H1 (cell line): Measurements from ENCODE around the gene BCAP31. TPM values are rescaled to one million over a fixed set of nuclear protein-coding genes. Genes with fewer than 3 reads are reported as not detected.

Experiments
- CTCF ChIA-PET: fragments of 300-600 bp; sonication (Branson Sonifier 250); formaldehyde crosslinking; loops from one replicate; lab custom pipeline; 2021; ENCODE audit not compliant: partially characterized antibody; lab: Charles Lee
- POLR2A ChIA-PET: fragments of 300-600 bp; sonication (Branson Sonifier 250); formaldehyde crosslinking; loops from one replicate; lab custom pipeline; 2021; ENCODE audit warnings: inconsistent platforms; ENCODE audit not compliant: partially characterized antibody; lab: Charles Lee
- DNase-seq, 2 experiments: peaks; one replicate each; pipeline versions ENCODE4 v3.0.0 to v3.0.0-alpha.2; 2010 to 2022; ENCODE audit warnings: low spot score in 2 of 2, low read depth in 1 of 2, mixed read lengths in 1 of 2
- FAIRE-seq: peaks from 2 replicates; lab custom pipeline; 2011; peaks lifted over from hg19 to GRCh38; lab: Jason Lieb, UNC
- H2AFZ ChIP-seq: 2 replicates; pipeline ENCODE4 v1.8.1; 2012; ENCODE audit warnings: low read length, inconsistent platforms
- H2AK5ac ChIP-seq: 2 replicates; pipeline ENCODE4 v1.6.1; 2013; ENCODE audit warnings: low read depth, low read length
- H2BK120ac ChIP-seq: replicated peaks from 2 replicates; pipeline ENCODE3; 2013; ENCODE audit warnings: low read depth, low read length, inconsistent platforms
- H2BK12ac ChIP-seq: 2 replicates; pipeline ENCODE4 v1.6.1; 2013; ENCODE audit warnings: low read depth, low read length
- H2BK15ac ChIP-seq: 2 replicates; pipeline ENCODE4 v1.6.1; 2013; ENCODE audit warnings: low read length
- H2BK20ac ChIP-seq: 2 replicates; pipeline ENCODE4 v1.6.1; 2013; ENCODE audit warnings: low read length
- H2BK5ac ChIP-seq: 2 replicates; pipeline ENCODE4 v1.6.1; 2013; ENCODE audit warnings: low read depth, low read length
- H3K14ac ChIP-seq: 2 replicates; pipeline ENCODE4 v1.6.1; 2013; ENCODE audit warnings: inconsistent platforms; ENCODE audit not compliant: insufficient read length
- H3K18ac ChIP-seq: 2 replicates; pipeline ENCODE4 v1.6.1; 2013; ENCODE audit warnings: low read length; ENCODE audit errors: extremely low read depth
- H3K23ac ChIP-seq: 2 replicates; pipeline ENCODE4 v1.6.1; 2013; ENCODE audit warnings: inconsistent platforms; ENCODE audit not compliant: insufficient read length
- H3K23me2 ChIP-seq: 2 replicates; pipeline ENCODE4 v1.6.1; 2013; ENCODE audit warnings: low read depth, low read length
- H3K27ac ChIP-seq: 2 replicates; pipeline ENCODE4 v1.6.1; 2011; ENCODE audit warnings: low read depth, low read length, inconsistent platforms
- H3K27me3 ChIP-seq, 4 experiments: replicated peaks in 1 of 4; 1 replicate in 1 of 4; 2 replicates in 3 of 4; pipeline versions ENCODE4 v1.6.1 to v1.8.1; 2011 to 2013; ENCODE audit warnings: low read length in 3 of 4, mild to moderate bottlenecking in 3 of 4, inconsistent platforms in 2 of 4, mixed read lengths in 2 of 4, moderate library complexity in 1 of 4; ENCODE audit not compliant: control insufficient read depth in 3 of 4, insufficient read depth in 3 of 4; ENCODE audit errors: extremely low read depth in 1 of 4
- H3K36me3 ChIP-seq, 4 experiments: 2 replicates each; pipeline versions ENCODE4 v1.6.1 to v1.8.1; 2011 to 2013; ENCODE audit warnings: mild to moderate bottlenecking in 4 of 4, low read length in 3 of 4, moderate library complexity in 2 of 4, control low read depth in 1 of 4, inconsistent platforms in 1 of 4; ENCODE audit not compliant: insufficient read depth in 4 of 4, control insufficient read depth in 2 of 4
- H3K4ac ChIP-seq: replicated peaks from 2 replicates; pipeline ENCODE3; 2013; ENCODE audit warnings: low read length, low read depth, mixed read lengths, inconsistent platforms; ENCODE audit not compliant: insufficient read length
- H3K4me1 ChIP-seq, 4 experiments: replicated peaks in 1 of 4; 1 replicate in 1 of 4; 2 replicates in 3 of 4; pipeline versions ENCODE4 v1.6.1 to v1.8.1; 2011 to 2013; ENCODE audit warnings: low read length in 3 of 4, inconsistent platforms in 2 of 4, mixed read lengths in 1 of 4; ENCODE audit not compliant: insufficient read depth in 4 of 4, control insufficient read depth in 3 of 4
- H3K4me2 ChIP-seq, 2 experiments: 2 replicates each; pipeline versions ENCODE4 v1.6.1 to v1.8.1; 2011 to 2013; ENCODE audit warnings: low read depth in 2 of 2, low read length in 2 of 2, control low read depth in 1 of 2, inconsistent platforms in 1 of 2, mild to moderate bottlenecking in 1 of 2; ENCODE audit not compliant: insufficient read depth in 1 of 2
- H3K4me3 ChIP-seq, 4 experiments: fragments of 200-600, 300-600 bp in 1 of 4; sonication (generic), shearing (Covaris generic), sonication (Bioruptor Twin) in 1 of 4; 2 replicates each; pipeline versions ENCODE4 v1.5.1 to v1.8.1; 2011 to 2016; ENCODE audit warnings: low read length in 4 of 4, low read depth in 3 of 4, control low read depth in 2 of 4, inconsistent platforms in 2 of 4, mild to moderate bottlenecking in 2 of 4, mixed read lengths in 1 of 4, moderate library complexity in 1 of 4; ENCODE audit not compliant: insufficient read depth in 2 of 4; ENCODE audit errors: extremely low read depth in 1 of 4
- H3K56ac ChIP-seq: replicated peaks from 2 replicates; pipeline ENCODE3; 2013; ENCODE audit warnings: low read depth, mild to moderate bottlenecking, mixed read lengths, low read length, inconsistent platforms; ENCODE audit not compliant: insufficient read length
- H3K79me1 ChIP-seq: 2 replicates; pipeline ENCODE4 v1.6.1; 2013; ENCODE audit warnings: low read depth, low read length, control low read depth
- H3K79me2 ChIP-seq, 2 experiments: 2 replicates each; pipeline versions ENCODE4 v1.6.1 to v1.8.1; 2012 to 2013; ENCODE audit warnings: low read length in 2 of 2, mild to moderate bottlenecking in 2 of 2, inconsistent platforms in 1 of 2; ENCODE audit not compliant: insufficient read depth in 2 of 2, control insufficient read depth in 1 of 2
- H3K9ac ChIP-seq, 4 experiments: replicated peaks in 1 of 4; 1 replicate in 1 of 4; 2 replicates in 3 of 4; pipeline versions ENCODE4 v1.6.1 to v1.8.1; 2011 to 2013; ENCODE audit warnings: low read depth in 3 of 4, low read length in 3 of 4, control low read depth in 2 of 4, mild to moderate bottlenecking in 2 of 4, moderate library complexity in 2 of 4, inconsistent platforms in 1 of 4; ENCODE audit errors: extremely low read depth in 1 of 4
- H3K9me3 ChIP-seq, 2 experiments: 2 replicates each; pipeline versions ENCODE4 v1.6.1 to v1.8.1; 2012 to 2013; ENCODE audit warnings: mild to moderate bottlenecking in 2 of 2, moderate library complexity in 2 of 2, control low read depth in 1 of 2, inconsistent platforms in 1 of 2, low read depth in 1 of 2, low read length in 1 of 2, mixed read lengths in 1 of 2; ENCODE audit not compliant: insufficient read depth in 2 of 2
- H4K20me1 ChIP-seq, 2 experiments: replicated peaks in 1 of 2; 2 replicates each; pipeline versions ENCODE3 to v1.8.1; 2011 to 2013; ENCODE audit warnings: inconsistent platforms in 2 of 2, low read length in 2 of 2, mild to moderate bottlenecking in 1 of 2; ENCODE audit not compliant: insufficient read depth in 2 of 2, control insufficient read depth in 1 of 2
- H4K5ac ChIP-seq: 2 replicates; pipeline ENCODE4 v1.6.1; 2013; ENCODE audit warnings: low read length, low read depth, mixed read lengths, inconsistent platforms; ENCODE audit not compliant: insufficient read length
- H4K8ac ChIP-seq: 2 replicates; pipeline ENCODE4 v1.8.0; 2013; ENCODE audit warnings: mild to moderate bottlenecking, moderate library complexity, low read length, inconsistent platforms; ENCODE audit not compliant: insufficient read depth; ENCODE audit errors: extremely low read depth
- H4K91ac ChIP-seq: replicated peaks from 2 replicates; pipeline ENCODE3; 2013; ENCODE audit warnings: low read length, mixed read lengths, inconsistent platforms; ENCODE audit not compliant: insufficient read length
- BACH1 ChIP-seq: IDR thresholded peaks from 2 replicates; pipeline ENCODE4 v1.6.1; 2012; ENCODE audit warnings: low read length, improper control_type of control experiment
- BCL11A ChIP-seq, 2 experiments: IDR thresholded peaks; one replicate each; pipeline ENCODE4 v1.6.1; 2011; ENCODE audit warnings: low read depth in 2 of 2, low read length in 2 of 2, mild to moderate bottlenecking in 2 of 2
- POU5F1 ChIP-seq: IDR thresholded peaks from 2 replicates; pipeline ENCODE4 v1.6.1; 2011; ENCODE audit warnings: low read depth, mild to moderate bottlenecking, low read length, moderate library complexity
- SIRT6 ChIP-seq: IDR thresholded peaks from one replicate; pipeline ENCODE4 v1.7.1; 2012; ENCODE audit warnings: low read length, inconsistent platforms
- SP1 ChIP-seq: IDR thresholded peaks from 2 replicates; pipeline ENCODE4 v1.6.1; 2011; ENCODE audit warnings: low read depth, low read length
- TBP ChIP-seq: IDR thresholded peaks from 2 replicates; pipeline ENCODE4 v1.6.1; 2011; ENCODE audit warnings: low read depth, low read length, improper control_type of control experiment
- WGBS, 2 experiments: shearing (Covaris generic) in 1 of 2; methylation state at CpG; one replicate each; pipeline versions ENCODE4 v1.1.6 to v1.1.7; 2013 to 2015; ENCODE audit warnings: low lambda C conversion rate in 2 of 2, mixed read lengths in 2 of 2, inconsistent platforms in 1 of 2, low coverage in 1 of 2, missing lambda C conversion rate in 1 of 2; ENCODE audit not compliant: insufficient replicate concordance in 2 of 2, insufficient coverage in 1 of 2, insufficient read length in 1 of 2; ENCODE audit errors: extremely low coverage in 1 of 2, missing lambda C conversion rate in 1 of 2; 5-methylcytosine and 5-hydroxymethylcytosine counted together
- polyA plus RNA-seq, 7 experiments: library from polyadenylated mRNA; depleted of rRNA in 3 of 7; stranded (reverse) in 5 of 7; unstranded in 2 of 7; fragments of >200 nt in 5 of 7; fragments of 200-250 nt in 2 of 7; gene quantifications; 1 replicate in 5 of 7; 2 replicates in 1 of 7; 4 replicates in 1 of 7; pipeline versions ENCODE4 v1.2.1 to v1.2.3, GENCODE V29; 2011 to 2013; ENCODE audit warnings: missing spikeins in 2 of 7, mixed read lengths in 2 of 7
- total RNA-seq: library from RNA; stranded (reverse); fragmentation: NEBNext Ultra II Directional; extraction: Animal tissue kit (Norgen Biotek cat#: 25700); gene quantifications from 2 replicates; pipeline ENCODE4 v1.2.1, GENCODE V29; 2021

The BCAP31 gene
- total and polyA plus RNA-seq, 2 of the 8 experiments (the other 6 are each of a cell fraction or from before 2014, with no cell fraction given): 136 to 159 TPM

DNA sequence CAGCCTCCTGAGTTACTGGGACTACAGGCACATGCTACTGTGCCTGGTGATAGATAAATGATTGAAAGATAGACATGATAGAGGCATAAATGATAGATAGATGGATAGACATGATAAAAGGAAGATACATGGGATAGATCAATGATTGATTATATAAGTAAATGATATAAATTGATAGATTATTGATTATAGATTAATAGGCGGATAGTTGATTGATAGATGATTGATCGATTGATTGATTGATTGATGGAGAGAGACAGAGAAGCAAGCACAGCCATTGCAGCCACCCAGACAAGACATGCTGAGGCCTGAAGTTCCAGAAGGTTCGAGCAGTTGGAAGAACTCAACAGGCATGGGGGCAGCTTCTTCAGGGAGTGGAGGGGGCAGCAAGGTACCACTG is 22.2 kb upstream of the BCAP31 start:
- no peak overlapping the region for H4K8ac ChIP-seq
- no peaks in the 10 kb centered on the region for H3K36me3 ChIP-seq
- CTCF ChIA-PET: interaction anchor here (1.0 to 1.5 kb wide), 2 partner anchors 18 to 19 kb away, joined by 3 to 4 read pairs; partner anchors contain the start of gene PLXNB3
- no peak for DNase-seq
- no peak overlapping the region for H3K27ac ChIP-seq
- H3K56ac ChIP-seq: no peak overlapping the region
- no peak overlapping the region for H2BK15ac ChIP-seq
- POLR2A ChIA-PET: interaction anchor here (0.6 kb wide), 1 partner anchor 369 kb away, joined by 3 read pairs; no protein-coding TSS in a partner anchor
- no peak overlapping the region for H3K4ac ChIP-seq
- no peak overlapping the region for H2AFZ ChIP-seq
- H4K91ac ChIP-seq: no peak overlapping the region
- no peaks in the 10 kb centered on the region for H3K27me3 ChIP-seq
- H4K20me1 ChIP-seq: no peaks in the 10 kb centered on the region
- no peak overlapping the region for H4K5ac ChIP-seq
- H2AK5ac ChIP-seq: no peak overlapping the region
- no peak overlapping the region for H2BK120ac ChIP-seq
- no peaks in the 10 kb centered on the region for H3K23me2 ChIP-seq
- peaks cover 0 to 3% (median 1%) of the 10 kb centered on the region in 4 experiments; a peak in 3 of 7 replicates for H3K4me1 ChIP-seq
- no peaks in the 10 kb centered on the region for H3K9me3 ChIP-seq
- TF ChIP-seq POU5F1: no peak
- no peak for TF ChIP-seq BCL11A (IDR thresholded peaks at IDR 0.05; ENCODE audit: low read depth in 2 of 2, low read length in 2 of 2)
- no peak for TF ChIP-seq SIRT6
- no peak for TF ChIP-seq TBP
- no peak for TF ChIP-seq SP1
- no peak for TF ChIP-seq BACH1
- TF ChIP-seq, all 59 proteins: peak for 0
- Histone ChIP-seq H3K23ac (no peak overlapping the region), H2BK20ac (no peak overlapping the region), H3K14ac (no peak overlapping the region), H3K9ac (no peak overlapping the region), H3K79me1 (no peaks in the 10 kb centered on the region), H2BK12ac (no peak overlapping the region), H2BK5ac (no peak overlapping the region), H3K79me2 (no peaks in the 10 kb centered on the region), H3K4me2 (no peak overlapping the region), H3K18ac (no peak overlapping the region), H3K4me3 (no peak overlapping the region)
- WGBS, 2 experiments: 98 to 100% methylated on average over 2 to 3 of the region's 3 CpGs
- no peak for FAIRE-seq
